Head of caudate nucleus (tissue), 42 donors: Measurements from ENCODE around the gene SEMA4D.

ENCODE experiments used
- DNase-seq, 42 donors: peaks; one replicate each; pipeline versions ENCODE4 v3.0.0 to v3.0.0-alpha.2; 2020 to 2021; ENCODE audit warnings: mixed read lengths in 7 of 42
- intact Hi-C: fragments of 100-400 bp; cut with DNase I; formaldehyde crosslinking; loops from one replicate; pipeline ENCODE4 v1.15.0; 2022

SEMA4D gene

GRCh38 chr9:89461265-89461664, 36.6 kb downstream of the SEMA4D start:
- DNase-seq, result peak in 1 of 42 donors; percentile 51
- intact Hi-C loops, result no loop called here

- no peak for DNase-seq
- intact Hi-C loops, result no loop called here
These were observed 37.4 kb downstream of the SEMA4D start for GRCh38 chr9:89460551-89460950.

- no peak for DNase-seq
- intact Hi-C loops, result no loop called here
These were observed 39.0 kb downstream of the SEMA4D start for GRCh38 chr9:89458768-89459496.

- no peak for DNase-seq
- intact Hi-C loops, result no loop called here
These were observed 40.5 kb downstream of the SEMA4D start for GRCh38 chr9:89457376-89457855.

GRCh38 chr9:89455356-89455824, 42.5 kb downstream of the SEMA4D start:
- no peak for DNase-seq
- intact Hi-C loops, result no loop called here

GRCh38 chr9:89454498-89455355, 43.2 kb downstream of the SEMA4D start:
- intact Hi-C loops, result no loop called here
- DNase-seq, result peak in 17 of 42 donors; percentile 48 to 83 (median 57)

GRCh38 chr9:89453452-89453851, 44.5 kb downstream of the SEMA4D start:
- intact Hi-C loops, result no loop called here
- peak; percentile 47 to 90 (median 78) for DNase-seq

GRCh38 chr9:89452561-89452960, 45.4 kb downstream of the SEMA4D start:
- DNase-seq, result no peak
- intact Hi-C loops, result no loop called here

- intact Hi-C loops, result no loop called here
These were observed 47.7 kb downstream of the SEMA4D start for GRCh38 chr9:89450213-89450612.

GRCh38 chr9:89449261-89449671, 48.6 kb downstream of the SEMA4D start:
- intact Hi-C loops, result loop anchor here (10.0 kb wide), 1 partner anchor 76 kb away; no protein-coding TSS in a partner anchor
- DNase-seq, result no peak

More at GRCh38 chr9:89450213-89450612, 47.7 kb downstream of the SEMA4D start:
- DNase-seq, result no peak

GRCh38 chr9:89448821-89449220, 49.1 kb downstream of the SEMA4D start:
- intact Hi-C loops, result loop anchor here (10.0 kb wide), 1 partner anchor 76 kb away; no protein-coding TSS in a partner anchor
- DNase-seq, result peak in 27 of 42 donors; percentile 22 to 82 (median 63)

- peak; percentile 69 to 97 (median 88) for DNase-seq
- intact Hi-C loops, result loop anchor here (10.0 kb wide), 1 partner anchor 76 kb away; no protein-coding TSS in a partner anchor
These were observed 49.5 kb downstream of the SEMA4D start for GRCh38 chr9:89448381-89448780.

GRCh38 chr9:89447416-89447815, 50.5 kb downstream of the SEMA4D start:
- intact Hi-C loops, result loop anchor here (10.0 kb wide), 1 partner anchor 77 kb away; no protein-coding TSS in a partner anchor
- no peak for DNase-seq

- DNase-seq, result no peak
- intact Hi-C loops, result loop anchor here (10.0 kb wide), 1 partner anchor 78 kb away; no protein-coding TSS in a partner anchor
These were observed 51.0 kb downstream of the SEMA4D start for GRCh38 chr9:89446961-89447310.

- DNase-seq, result no peak
- intact Hi-C loops, result loop anchor here (10.0 kb wide), 1 partner anchor 78 kb away; no protein-coding TSS in a partner anchor
These were observed 51.5 kb downstream of the SEMA4D start for GRCh38 chr9:89446261-89446960.

- intact Hi-C loops, result loop anchor here (10.0 kb wide), 1 partner anchor 79 kb away; no protein-coding TSS in a partner anchor
- DNase-seq, result no peak
These were observed 52.1 kb downstream of the SEMA4D start for GRCh38 chr9:89445801-89446251.

- intact Hi-C loops, result loop anchor here (5.0 to 10.0 kb wide), 2 partner anchors 47 to 80 kb away; no protein-coding TSS in a partner anchor
- DNase-seq, result peak in 2 of 42 donors; percentile 61 to 76
These were observed 52.8 kb downstream of the SEMA4D start for GRCh38 chr9:89444925-89445765.

GRCh38 chr9:89444274-89444673, 53.6 kb downstream of the SEMA4D start:
- no peak for DNase-seq
- intact Hi-C loops, result loop anchor here (5.0 to 10.0 kb wide), 2 partner anchors 48 to 81 kb away; no protein-coding TSS in a partner anchor
